ENCODE results near the gene SNU13.
"Not testable (repeated sequence)": the region's sequence is repeated elsewhere in the genome, so short reads cannot be mapped to it uniquely, and the experiment has no call there.

Gene SNU13

GRCh38 chr22:41676134-41676533, 12.5 kb downstream of the SNU13 start:
- DNase-seq, result no peak

- DNase-seq, result no peak
Measured at GRCh38 chr22:41674846-41675340, 13.8 kb downstream of the SNU13 start.

GRCh38 chr22:41672780-41673509, 15.7 kb downstream of the SNU13 start:
- no peak for DNase-seq

- DNase-seq, result not testable (repeated sequence)
Measured at GRCh38 chr22:41672096-41672495, 16.6 kb downstream of the SNU13 start.

- no peak for DNase-seq
Measured at GRCh38 chr22:41668971-41669911, 19.4 kb downstream of the SNU13 start.

- DNase-seq, result no peak
Measured at GRCh38 chr22:41664951-41665350, 23.7 kb downstream of the SNU13 start.

- DNase-seq, result no peak
Measured at GRCh38 chr22:41664490-41664889, 24.2 kb downstream of the SNU13 start.

- DNase-seq, result not testable (repeated sequence)
Measured at GRCh38 chr22:41663594-41663993, 25.1 kb downstream of the SNU13 start.

- DNase-seq, result no peak
Measured at GRCh38 chr22:41661713-41662112, 27.0 kb downstream of the SNU13 start.

- no peak for DNase-seq
Measured at GRCh38 chr22:41661088-41661487, 27.6 kb downstream of the SNU13 start.

- DNase-seq, result no peak
Measured at GRCh38 chr22:41660416-41660815, 28.3 kb downstream of the SNU13 start.

- no peak for DNase-seq
Measured at GRCh38 chr22:41659941-41660340, 28.7 kb downstream of the SNU13 start.

- DNase-seq, result no peak
Measured at GRCh38 chr22:41658869-41659268, 29.8 kb downstream of the SNU13 start.

GRCh38 chr22:41657709-41658108, 31.0 kb downstream of the SNU13 start:
- no peak for DNase-seq

GRCh38 chr22:41656556-41656955, 32.1 kb downstream of the SNU13 start:
- no peak for DNase-seq

GRCh38 chr22:41654322-41654721, 34.3 kb downstream of the SNU13 start:
- no peak for DNase-seq

GRCh38 chr22:41650821-41651220, 37.8 kb downstream of the SNU13 start:
- DNase-seq, result no peak

GRCh38 chr22:41650229-41650628, 38.4 kb downstream of the SNU13 start:
- DNase-seq, result no peak

GRCh38 chr22:41648432-41648831, 40.2 kb downstream of the SNU13 start:
- no peak for DNase-seq

GRCh38 chr22:41647771-41648170, 40.9 kb downstream of the SNU13 start:
- DNase-seq, result no peak

- no peak for DNase-seq
Measured at GRCh38 chr22:41642331-41643110, 46.1 kb downstream of the SNU13 start.

GRCh38 chr22:41641854-41642253, 46.8 kb downstream of the SNU13 start:
- DNase-seq, result no peak

GRCh38 chr22:41638748-41639147, 49.9 kb downstream of the SNU13 start:
- no peak for DNase-seq
